Mesendoderm (in vitro differentiated cells): ENCODE data around the gene ADORA1.

Experiments used
- DNase-seq: peaks from one replicate; pipeline ENCODE4 v3.0.0; 2013
- H2AK5ac ChIP-seq: 2 replicates; pipeline ENCODE4 v1.6.1; 2013; ENCODE audit warnings: low read length, inconsistent platforms
- H2BK120ac ChIP-seq: 2 replicates; pipeline ENCODE4 v1.6.1; 2013; ENCODE audit warnings: low read depth, mild to moderate bottlenecking, low read length, moderate library complexity, mixed read lengths
- H2BK15ac ChIP-seq: replicated peaks from 2 replicates; pipeline ENCODE4 v1.6.1; 2013; ENCODE audit warnings: low read depth, mild to moderate bottlenecking, moderate library complexity
- H2BK5ac ChIP-seq: 2 replicates; pipeline ENCODE4 v1.6.1; 2013; ENCODE audit warnings: low read length, inconsistent platforms
- H3K18ac ChIP-seq: 2 replicates; pipeline ENCODE4 v1.6.1; 2013; ENCODE audit warnings: mild to moderate bottlenecking, low read length, mixed read lengths
- H3K23ac ChIP-seq: one replicate; pipeline ENCODE4 v1.6.1; 2013; ENCODE audit warnings: low read length
- H3K27ac ChIP-seq: 2 replicates; pipeline ENCODE4 v1.5.1; 2013; ENCODE audit warnings: low read depth, mild to moderate bottlenecking, inconsistent platforms, low read length, moderate library complexity
- H3K27me3 ChIP-seq: 2 replicates; pipeline ENCODE4 v1.6.1; 2013; ENCODE audit warnings: low read length, control low read depth, mild to moderate bottlenecking, inconsistent platforms; ENCODE audit not compliant: insufficient read depth, poor library complexity
- H3K36me3 ChIP-seq: 2 replicates; pipeline ENCODE4 v1.6.1; 2013; ENCODE audit warnings: low read length, inconsistent platforms; ENCODE audit not compliant: control insufficient read depth, insufficient read depth
- H3K4ac ChIP-seq: one replicate; pipeline ENCODE4 v1.6.1; 2013; ENCODE audit warnings: low read depth, mild to moderate bottlenecking, low read length, moderate library complexity
- H3K4me1 ChIP-seq: 2 replicates; pipeline ENCODE4 v1.6.1; 2013; ENCODE audit warnings: low read depth, low read length, inconsistent platforms; ENCODE audit not compliant: control insufficient read depth
- H3K4me2 ChIP-seq: 2 replicates; pipeline ENCODE4 v1.6.1; 2013; ENCODE audit warnings: low read length
- H3K4me3 ChIP-seq: 2 replicates; pipeline ENCODE4 v1.5.1; 2013; ENCODE audit warnings: mild to moderate bottlenecking, low read length
- H3K56ac ChIP-seq: one replicate; pipeline ENCODE4 v1.6.1; 2013; ENCODE audit warnings: low read length
- H3K79me1 ChIP-seq: 2 replicates; pipeline ENCODE4 v1.6.1; 2013; ENCODE audit warnings: low read length, inconsistent platforms
- H3K79me2 ChIP-seq: 2 replicates; pipeline ENCODE4 v1.6.1; 2013; ENCODE audit warnings: mild to moderate bottlenecking, low read length; ENCODE audit not compliant: control insufficient read depth, insufficient read depth
- H3K9ac ChIP-seq: 2 replicates; pipeline ENCODE4 v1.6.1; 2013; ENCODE audit warnings: low read length, inconsistent platforms
- H4K5ac ChIP-seq: one replicate; pipeline ENCODE4 v1.6.1; 2013; ENCODE audit warnings: low read length
- H4K8ac ChIP-seq: one replicate; pipeline ENCODE4 v1.6.1; 2013; ENCODE audit warnings: low read depth, mild to moderate bottlenecking, control low read depth, low read length, moderate library complexity
- WGBS: extraction: QIAGEN DNeasy Blood & Tissue Kit; methylation state at CpG from one replicate; pipeline ENCODE4 v1.1.7; 2013; ENCODE audit warnings: low lambda C conversion rate, missing lambda C conversion rate; ENCODE audit not compliant: insufficient coverage; ENCODE audit errors: extremely low coverage; 5-methylcytosine and 5-hydroxymethylcytosine counted together

Gene ADORA1

DNA sequence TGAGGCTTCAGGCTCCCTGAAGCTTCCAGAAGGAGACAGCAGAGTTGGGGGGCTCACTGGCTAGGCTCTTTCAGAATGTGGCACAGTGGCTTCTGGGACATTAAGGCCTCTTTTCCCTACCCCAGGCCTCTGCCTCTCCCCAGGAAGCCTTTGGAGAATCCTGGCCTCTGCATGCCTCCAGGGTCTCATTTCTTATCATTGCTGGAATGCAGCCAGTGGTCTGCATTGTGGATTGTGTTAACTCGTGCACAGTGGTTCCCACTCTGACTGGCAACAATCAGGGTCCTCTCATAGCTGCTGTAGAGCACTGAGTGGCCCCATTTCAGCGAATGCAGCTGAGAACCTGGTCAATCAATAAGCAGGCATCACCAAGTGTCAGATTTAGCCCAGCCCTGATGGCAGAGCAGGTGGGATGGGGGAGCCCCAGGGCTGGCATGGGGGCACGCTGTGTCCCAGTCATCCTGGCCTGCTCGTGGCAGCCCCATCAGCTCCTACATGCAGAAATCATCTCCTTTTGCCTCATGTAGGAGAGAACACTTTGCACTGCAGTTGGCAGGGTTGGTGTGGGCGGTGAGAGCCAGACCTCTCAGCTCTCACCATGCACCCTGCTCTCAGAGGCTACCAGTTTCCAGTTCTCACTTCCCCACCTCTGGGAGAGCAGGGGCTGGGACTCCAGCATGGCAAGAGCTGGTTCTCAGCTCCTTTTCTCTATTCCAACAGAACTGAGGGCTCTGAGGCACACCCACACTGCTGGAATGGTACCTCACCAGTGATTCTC lies 13.4 kb downstream of the ADORA1 start:
- peak overlapping the region; percentile 70 for H3K56ac ChIP-seq
- H3K9ac ChIP-seq, result peak overlapping the region; percentile 14
- peak overlapping the region; percentile 66 for H2BK5ac ChIP-seq
- peaks cover 5% of the 10 kb centered on the region for H3K79me1 ChIP-seq
- peaks cover 15% of the 10 kb centered on the region for H3K4me1 ChIP-seq
- peak overlapping the region; percentile 53 for H2AK5ac ChIP-seq
- no peak overlapping the region for H3K4me2 ChIP-seq
- no peaks in the 10 kb centered on the region for H3K79me2 ChIP-seq
- no peak overlapping the region for H3K4me3 ChIP-seq
- peak overlapping the region; percentile 51 for H3K23ac ChIP-seq
- H4K8ac ChIP-seq, result peak overlapping the region; percentile 5
- peak overlapping the region; percentile 21 for H3K18ac ChIP-seq
- peak; percentile 95 for DNase-seq
- no peaks in the 10 kb centered on the region for H3K27me3 ChIP-seq
- H3K4ac ChIP-seq, result no peak overlapping the region
- no peaks in the 10 kb centered on the region for H3K36me3 ChIP-seq
- peak overlapping the region; percentile 70 for H3K27ac ChIP-seq
- no peak overlapping the region for H2BK15ac ChIP-seq
- H2BK120ac ChIP-seq, result no peak overlapping the region
- no CpG with 5 or more reads among the region's 5 CpGs for WGBS
- no peak overlapping the region for H4K5ac ChIP-seq

DNA sequence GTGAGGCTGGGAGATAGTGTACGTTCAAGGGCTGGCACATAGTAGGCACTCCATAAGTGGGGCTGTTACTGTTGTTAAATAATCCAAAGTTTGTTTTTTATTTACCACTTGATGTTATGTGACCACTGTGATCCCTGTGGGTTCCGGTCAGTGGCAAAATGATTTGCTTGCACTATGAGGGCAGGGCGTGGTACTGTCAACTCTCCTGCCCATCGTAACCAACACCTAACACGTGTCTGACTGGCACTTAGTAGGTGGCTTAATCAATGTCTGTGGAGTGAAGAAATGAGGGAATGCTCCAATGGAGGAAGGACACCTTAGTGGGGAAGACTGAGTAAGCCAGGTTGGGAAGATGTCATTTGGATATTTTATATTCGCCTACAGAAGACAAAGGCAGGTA lies 14.6 kb downstream of the ADORA1 start:
- H4K5ac ChIP-seq, result no peak overlapping the region
- no peak overlapping the region for H3K18ac ChIP-seq
- no peak overlapping the region for H3K9ac ChIP-seq
- H3K4me2 ChIP-seq, result no peak overlapping the region
- peak overlapping the region; percentile 11 for H2AK5ac ChIP-seq
- H3K79me1 ChIP-seq, result peaks cover 8% of the 10 kb centered on the region
- H3K27me3 ChIP-seq, result no peaks in the 10 kb centered on the region
- H3K4ac ChIP-seq, result no peak overlapping the region
- H3K4me1 ChIP-seq, result peaks cover 17% of the 10 kb centered on the region
- H3K56ac ChIP-seq, result peak overlapping the region; percentile 1
- no peak overlapping the region for H3K23ac ChIP-seq
- no peaks in the 10 kb centered on the region for H3K36me3 ChIP-seq
- no peak overlapping the region for H2BK15ac ChIP-seq
- H3K4me3 ChIP-seq, result no peak overlapping the region
- no peak overlapping the region for H3K27ac ChIP-seq
- no peak overlapping the region for H4K8ac ChIP-seq
- no peak overlapping the region for H2BK120ac ChIP-seq
- WGBS, result no CpG with 5 or more reads among the region's 6 CpGs
- DNase-seq, result no peak
- H2BK5ac ChIP-seq, result peak overlapping the region; percentile 23
- H3K79me2 ChIP-seq, result no peaks in the 10 kb centered on the region

DNA sequence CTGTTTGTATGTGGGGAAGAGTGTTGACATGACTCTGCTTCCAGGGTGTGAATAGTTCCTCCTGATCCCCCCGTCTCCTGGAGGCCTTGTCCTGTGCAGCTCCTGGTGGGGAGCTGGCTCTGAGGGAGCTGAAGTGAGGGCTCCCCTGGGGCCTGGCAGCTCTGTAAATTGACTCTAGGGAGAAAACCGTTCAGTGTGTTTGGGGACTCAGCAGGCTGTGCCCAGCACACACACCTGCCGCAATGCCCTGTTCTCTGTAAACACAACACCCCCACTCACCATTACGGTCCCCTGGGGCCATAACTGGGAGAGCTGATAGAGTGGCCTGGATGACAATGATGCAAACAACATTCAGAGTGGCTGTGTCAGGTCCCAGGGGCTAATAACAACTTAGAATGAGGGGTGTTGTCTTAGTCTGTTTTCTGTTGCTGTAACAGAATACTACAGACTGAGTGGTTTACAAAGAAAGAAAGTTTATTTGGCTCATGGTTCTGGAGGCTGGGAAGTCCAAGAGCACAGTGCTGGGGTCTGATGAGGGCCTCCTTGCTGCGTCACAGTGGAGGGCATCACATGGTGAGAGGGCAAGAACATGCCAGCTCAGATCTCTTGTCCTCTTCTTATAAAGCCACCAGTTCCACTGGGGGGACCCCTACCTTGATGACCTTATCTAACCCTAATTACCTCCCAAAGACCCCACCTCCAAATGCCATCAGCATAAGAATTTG lies 15.3 kb downstream of the ADORA1 start:
- H4K5ac ChIP-seq, result no peak overlapping the region
- H3K18ac ChIP-seq, result no peak overlapping the region
- no peak for DNase-seq
- peak overlapping the region; percentile 10 for H3K56ac ChIP-seq
- H3K9ac ChIP-seq, result no peak overlapping the region
- peak overlapping the region; percentile 15 for H3K27ac ChIP-seq
- H3K4me1 ChIP-seq, result peaks cover 19% of the 10 kb centered on the region
- no peak overlapping the region for H2BK15ac ChIP-seq
- peaks cover 8% of the 10 kb centered on the region for H3K79me1 ChIP-seq
- no peak overlapping the region for H4K8ac ChIP-seq
- no peak overlapping the region for H2BK5ac ChIP-seq
- no CpG with 5 or more reads among the region's 5 CpGs for WGBS
- no peak overlapping the region for H3K4me2 ChIP-seq
- no peaks in the 10 kb centered on the region for H3K36me3 ChIP-seq
- no peak overlapping the region for H3K4me3 ChIP-seq
- H3K79me2 ChIP-seq, result no peaks in the 10 kb centered on the region
- peak overlapping the region; percentile 24 for H2AK5ac ChIP-seq
- H3K23ac ChIP-seq, result peak overlapping the region; percentile 91
- no peak overlapping the region for H3K4ac ChIP-seq
- H3K27me3 ChIP-seq, result no peaks in the 10 kb centered on the region
- H2BK120ac ChIP-seq, result no peak overlapping the region

DNA sequence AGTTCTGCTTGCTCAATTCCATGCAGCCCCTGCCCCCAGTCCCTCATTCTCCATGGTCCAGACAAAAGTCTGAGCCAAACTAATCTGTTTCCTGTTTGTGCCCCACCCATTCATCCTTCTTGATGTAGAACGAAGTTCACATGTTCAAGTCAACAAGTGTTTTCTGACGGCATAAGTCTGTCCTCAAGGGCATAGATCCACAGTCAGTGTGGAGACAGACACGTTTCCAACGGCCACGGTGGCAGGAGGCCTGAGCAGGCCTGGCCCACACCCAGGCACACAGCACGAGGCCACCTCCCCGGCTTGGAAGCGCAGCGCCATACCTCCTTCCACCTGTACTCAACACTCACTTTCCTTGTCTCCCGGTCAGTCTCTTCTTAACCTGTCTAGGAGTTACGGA lies 16.1 kb downstream of the ADORA1 start:
- Histone ChIP-seq H3K4me2 (no peak overlapping the region), H3K23ac (no peak overlapping the region), H4K8ac (no peak overlapping the region), H3K4me3 (no peak overlapping the region), H3K18ac (no peak overlapping the region), H3K79me2 (no peaks in the 10 kb centered on the region), H3K56ac (peak overlapping the region; percentile 1), H3K9ac (no peak overlapping the region), H3K4ac (no peak overlapping the region), H2AK5ac (no peak overlapping the region), H3K27me3 (no peaks in the 10 kb centered on the region), H3K36me3 (no peaks in the 10 kb centered on the region), H2BK120ac (no peak overlapping the region), H3K79me1 (peaks cover 8% of the 10 kb centered on the region), H3K4me1 (peaks cover 21% of the 10 kb centered on the region), H3K27ac (no peak overlapping the region), H2BK5ac (no peak overlapping the region), H2BK15ac (no peak overlapping the region), H4K5ac (no peak overlapping the region)
- WGBS, result no CpG with 5 or more reads among the region's 11 CpGs
- DNase-seq, result no peak

DNA sequence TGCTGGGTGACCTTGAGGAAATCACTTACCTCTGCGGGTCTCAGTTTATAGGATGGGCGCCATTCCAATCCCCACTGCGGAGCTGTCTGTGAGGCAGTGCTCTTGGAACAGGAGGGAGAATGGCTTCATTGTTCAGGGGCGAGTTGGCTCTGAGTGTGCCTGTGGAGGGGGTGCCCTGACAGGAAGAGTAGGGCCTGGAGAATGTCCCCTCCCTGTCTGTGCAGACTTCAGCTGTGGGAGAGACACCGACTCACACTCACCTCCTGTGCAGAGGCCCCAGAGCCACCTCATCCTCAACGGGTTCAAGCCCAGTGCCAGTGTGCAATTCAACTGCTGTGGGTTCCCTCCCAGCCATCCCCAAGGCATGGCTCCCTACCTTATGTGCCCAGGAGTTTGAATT lies 17.1 kb downstream of the ADORA1 start:
- no peak overlapping the region for H2BK15ac ChIP-seq
- H3K56ac ChIP-seq, result no peak overlapping the region
- peak overlapping the region; percentile 22 for H2AK5ac ChIP-seq
- no peak overlapping the region for H4K8ac ChIP-seq
- H3K27ac ChIP-seq, result no peak overlapping the region
- WGBS, result no CpG with 5 or more reads among the region's 6 CpGs
- no peak overlapping the region for H3K18ac ChIP-seq
- H3K4me1 ChIP-seq, result peaks cover 23% of the 10 kb centered on the region
- no peak overlapping the region for H3K9ac ChIP-seq
- H3K23ac ChIP-seq, result no peak overlapping the region
- no peaks in the 10 kb centered on the region for H3K27me3 ChIP-seq
- no peak overlapping the region for H4K5ac ChIP-seq
- no peak overlapping the region for H3K4ac ChIP-seq
- H2BK120ac ChIP-seq, result no peak overlapping the region
- DNase-seq, result no peak
- H3K4me2 ChIP-seq, result no peak overlapping the region
- peaks cover 7% of the 10 kb centered on the region for H3K79me1 ChIP-seq
- H3K79me2 ChIP-seq, result no peaks in the 10 kb centered on the region
- H2BK5ac ChIP-seq, result no peak overlapping the region
- no peaks in the 10 kb centered on the region for H3K36me3 ChIP-seq
- H3K4me3 ChIP-seq, result no peak overlapping the region
